DOHH2 (cell line): ENCODE data around the gene UXT.

ENCODE experiments used
- H3F3A ChIP-seq: fragments of 200-600 bp; sonication (generic), shearing (Covaris generic); 2 replicates; pipeline ENCODE4 v1.6.0; 2016; ENCODE audit warnings: antibody characterized with exemption, mild to moderate bottlenecking; ENCODE audit not compliant: control insufficient read depth, insufficient read depth
- H3K27ac ChIP-seq: fragments of 200-600 bp; sonication (generic); 2 replicates; pipeline ENCODE4 v1.5.1; 2014; ENCODE audit warnings: low read depth, mild to moderate bottlenecking, low read length, moderate library complexity
- H3K27me3 ChIP-seq: fragments of 200-600 bp; sonication (generic); 2 replicates; pipeline ENCODE4 v1.6.1; 2014; ENCODE audit warnings: mild to moderate bottlenecking, low read length, mixed read lengths; ENCODE audit not compliant: control insufficient read depth
- H3K36me3 ChIP-seq: fragments of 200-600 bp; sonication (generic); 2 replicates; pipeline ENCODE4 v1.6.1; 2014; ENCODE audit warnings: mild to moderate bottlenecking, low read length, moderate library complexity, mixed read lengths; ENCODE audit not compliant: control insufficient read depth
- H3K4me1 ChIP-seq: fragments of 200-600 bp; sonication (generic); 2 replicates; pipeline ENCODE4 v1.6.1; 2014; ENCODE audit warnings: mild to moderate bottlenecking, low read length, mixed read lengths; ENCODE audit not compliant: control insufficient read depth
- H3K4me2 ChIP-seq: fragments of 200-600 bp; sonication (generic); 2 replicates; pipeline ENCODE4 v1.6.0; 2014; ENCODE audit warnings: mild to moderate bottlenecking, low read length, moderate library complexity
- H3K4me3 ChIP-seq: fragments of 200-600 bp; sonication (generic); 2 replicates; pipeline ENCODE4 v1.5.1; 2014; ENCODE audit warnings: mild to moderate bottlenecking, low read length, mixed read lengths
- H3K79me2 ChIP-seq: fragments of 200-600 bp; sonication (generic); 2 replicates; pipeline ENCODE4 v1.6.1; 2014; ENCODE audit warnings: mild to moderate bottlenecking, low read length, mixed read lengths; ENCODE audit not compliant: control insufficient read depth
- H3K9me2 ChIP-seq: fragments of 200-600 bp; sonication (generic); replicated peaks from 2 replicates; pipeline ENCODE4 v1.6.1; 2014; ENCODE audit warnings: mild to moderate bottlenecking, low read length, mixed read lengths; ENCODE audit not compliant: control insufficient read depth
- H3K9me3 ChIP-seq: fragments of 200-600 bp; sonication (generic); 2 replicates; pipeline ENCODE4 v1.6.1; 2014; ENCODE audit warnings: antibody characterized with exemption, low read length, mixed read lengths; ENCODE audit not compliant: control insufficient read depth, insufficient read depth
- H4K20me1 ChIP-seq: fragments of 200-600 bp; sonication (generic); 2 replicates; pipeline ENCODE4 v1.6.0; 2014; ENCODE audit warnings: low read depth, mild to moderate bottlenecking, antibody characterized with exemption, low read length, moderate library complexity; ENCODE audit not compliant: control insufficient read depth, insufficient read depth
- CTCF ChIP-seq: fragments of 200-600 bp; sonication (generic); IDR thresholded peaks from one replicate; pipeline ENCODE4 v1.5.1; 2014; ENCODE audit warnings: antibody characterized with exemption, mild to moderate bottlenecking, low read depth, low read length; ENCODE audit not compliant: poor library complexity, severe bottlenecking
- EZH2phosphoT487 ChIP-seq: fragments of 200-600 bp; sonication (generic); IDR thresholded peaks from 2 replicates; pipeline ENCODE4 v1.6.1; 2017; ENCODE audit warnings: borderline replicate concordance, mild to moderate bottlenecking, antibody characterized with exemption, low read length, moderate library complexity, mixed read lengths

The UXT gene

GRCh38 chrX:47649271-47649670 is 9.7 kb downstream of the UXT start:
- Histone ChIP-seq H3K4me2 (peak overlapping the region; percentile 83), H3K36me3 (peaks cover 20% of the 10 kb centered on the region), H4K20me1 (no peaks in the 10 kb centered on the region), H3K4me3 (peak overlapping the region; percentile 91), H3K9me3 (no peaks in the 10 kb centered on the region), H3K79me2 (peaks cover 44% of the 10 kb centered on the region), H3K27ac (no peak overlapping the region), H3F3A (no peaks in the 10 kb centered on the region), H3K27me3 (no peaks in the 10 kb centered on the region), H3K4me1 (peaks cover 20% of the 10 kb centered on the region), H3K9me2 (no peaks in the 10 kb centered on the region)
- no peak for TF ChIP-seq CTCF
- no peak for TF ChIP-seq EZH2phosphoT487

GRCh38 chrX:47648376-47648775 is 10.6 kb downstream of the UXT start:
- peak overlapping the region; percentile 91; the same call in 1 of the 2 replicates for H3K4me3 ChIP-seq
- peaks cover 22% of the 10 kb centered on the region for H3K36me3 ChIP-seq
- peak overlapping the region; percentile 83 for H3K4me2 ChIP-seq

GRCh38 chrX:47646636-47647035 is 12.3 kb downstream of the UXT start:
- Histone ChIP-seq H3K79me2 (peaks cover 46% of the 10 kb centered on the region), H3K27ac (no peak overlapping the region)

More at GRCh38 chrX:47648376-47648775, 10.6 kb downstream of the UXT start:
- H3K27ac ChIP-seq: no peak overlapping the region
- H3K9me3 ChIP-seq: no peaks in the 10 kb centered on the region
- no peaks in the 10 kb centered on the region for H3K27me3 ChIP-seq
- no peaks in the 10 kb centered on the region for H4K20me1 ChIP-seq
- TF ChIP-seq EZH2phosphoT487: no peak
- no peak for TF ChIP-seq CTCF
- H3K9me2 ChIP-seq: no peaks in the 10 kb centered on the region
- H3K79me2 ChIP-seq: peaks cover 46% of the 10 kb centered on the region
- peaks cover 20% of the 10 kb centered on the region for H3K4me1 ChIP-seq
- H3F3A ChIP-seq: no peaks in the 10 kb centered on the region

More at GRCh38 chrX:47646636-47647035, 12.3 kb downstream of the UXT start:
- H4K20me1 ChIP-seq: no peaks in the 10 kb centered on the region
- H3K4me2 ChIP-seq: no peak overlapping the region
- no peak overlapping the region for H3K4me3 ChIP-seq
- H3K4me1 ChIP-seq: peaks cover 20% of the 10 kb centered on the region
- peaks cover 17% of the 10 kb centered on the region for H3K36me3 ChIP-seq
- H3K9me3 ChIP-seq: no peaks in the 10 kb centered on the region
- no peaks in the 10 kb centered on the region for H3K9me2 ChIP-seq
- no peaks in the 10 kb centered on the region for H3K27me3 ChIP-seq
- TF ChIP-seq EZH2phosphoT487: no peak
- TF ChIP-seq CTCF: no peak
- no peaks in the 10 kb centered on the region for H3F3A ChIP-seq
